Mesothelial cell of epicardium (in vitro differentiated cells): ENCODE data around the gene AMD1. TPM values are rescaled to one million over a fixed set of nuclear protein-coding genes. Genes with fewer than 3 reads are reported as not detected.
A peak's percentile ranks its signal among the peaks of the same experiment; 100 is the strongest.

Source experiments
- DNase-seq, 2 experiments: peaks; one replicate each; pipeline ENCODE4 v3.0.0; 2021; ENCODE audit warnings: low spot score in 2 of 2; ENCODE audit not compliant: unreplicated experiment in 2 of 2
- H3K27ac Mint-ChIP-seq: 2 replicates; pipeline ENCODE4 v1.8.0; 2021; ENCODE audit warnings: mixed read lengths
- H3K27me3 Mint-ChIP-seq: 2 replicates; pipeline ENCODE4 v1.8.0; 2021; ENCODE audit warnings: low read depth, mixed read lengths
- H3K36me3 Mint-ChIP-seq: 2 replicates; pipeline ENCODE4 v1.8.0; 2021; ENCODE audit warnings: mixed read lengths
- H3K4me1 Mint-ChIP-seq: 2 replicates; pipeline ENCODE4 v1.8.0; 2021; ENCODE audit warnings: mixed read lengths
- H3K4me3 Mint-ChIP-seq: 2 replicates; pipeline ENCODE4 v1.8.0; 2021; ENCODE audit warnings: mild to moderate bottlenecking, moderate library complexity, mixed read lengths
- H3K9me3 Mint-ChIP-seq: 2 replicates; pipeline ENCODE4 v1.8.0; 2021; ENCODE audit warnings: mixed read lengths
- CTCF ChIP-seq: fragments of 200-600 bp; sonication (generic); IDR thresholded peaks from one replicate; pipeline ENCODE4 v1.5.0; 2021; ENCODE audit warnings: antibody characterized with exemption; ENCODE audit not compliant: unreplicated experiment
- total RNA-seq: library from RNA; stranded (reverse); gene quantifications from 3 replicates; pipeline ENCODE4 v1.2.1, GENCODE V29; 2021

Gene AMD1
- total RNA-seq, 1 donor from 2014 or later, result 46.0 TPM

GRCh38 chr6:110876170-110876773 is 1.7 kb downstream of the AMD1 start:
- H3K4me3 Mint-ChIP-seq, result peak overlapping the region; percentile 93
- peak overlapping the region; percentile 92 for H3K27ac Mint-ChIP-seq
- H3K4me1 Mint-ChIP-seq, result peaks cover 44% of the 10 kb centered on the region
- H3K27me3 Mint-ChIP-seq, result no peaks in the 10 kb centered on the region
- no peak for TF ChIP-seq CTCF
- no peaks in the 10 kb centered on the region for H3K36me3 Mint-ChIP-seq
- DNase-seq, result peak; percentile 26 to 66
- H3K9me3 Mint-ChIP-seq, result no peaks in the 10 kb centered on the region

- no peaks in the 10 kb centered on the region for H3K9me3 Mint-ChIP-seq
- no peaks in the 10 kb centered on the region for H3K36me3 Mint-ChIP-seq
- no peaks in the 10 kb centered on the region for H3K27me3 Mint-ChIP-seq
- no peak for TF ChIP-seq CTCF
- peak overlapping the region; percentile 92 for H3K27ac Mint-ChIP-seq
- DNase-seq, result no peak
- peaks cover 47% of the 10 kb centered on the region for H3K4me1 Mint-ChIP-seq
- peak overlapping the region; percentile 93 for H3K4me3 Mint-ChIP-seq
Measured at GRCh38 chr6:110876806-110877564, 2.4 kb downstream of the AMD1 start.

GRCh38 chr6:110877569-110877968 is 3.0 kb downstream of the AMD1 start:
- no peaks in the 10 kb centered on the region for H3K36me3 Mint-ChIP-seq
- peak overlapping the region; percentile 93 for H3K4me3 Mint-ChIP-seq
- H3K4me1 Mint-ChIP-seq, result peaks cover 51% of the 10 kb centered on the region
- H3K27ac Mint-ChIP-seq, result peak overlapping the region; percentile 92
- no peaks in the 10 kb centered on the region for H3K9me3 Mint-ChIP-seq
- no peaks in the 10 kb centered on the region for H3K27me3 Mint-ChIP-seq
- no peak for TF ChIP-seq CTCF
- no peak for DNase-seq

- Mint-ChIP-seq H3K4me1 (peaks cover 52% of the 10 kb centered on the region), H3K9me3 (no peaks in the 10 kb centered on the region), H3K27ac (peak overlapping the region; percentile 77), H3K4me3 (peak overlapping the region; percentile 37), H3K27me3 (no peaks in the 10 kb centered on the region), H3K36me3 (no peaks in the 10 kb centered on the region)
- no peak for DNase-seq
- TF ChIP-seq CTCF, result no peak
Measured at GRCh38 chr6:110878751-110879522, 4.4 kb downstream of the AMD1 start.

- Mint-ChIP-seq H3K9me3 (no peaks in the 10 kb centered on the region), H3K36me3 (peaks cover 3% of the 10 kb centered on the region), H3K4me3 (no peak overlapping the region), H3K27ac (peak overlapping the region; percentile 10), H3K27me3 (no peaks in the 10 kb centered on the region), H3K4me1 (peaks cover 52% of the 10 kb centered on the region)
- TF ChIP-seq CTCF, result no peak
- no peak for DNase-seq
Measured at GRCh38 chr6:110880651-110881050, 6.1 kb downstream of the AMD1 start.
